ENCODE results near the gene GID4.

GID4 gene

GRCh38 chr17:18018411-18018921, 20.7 kb upstream of the GID4 start:
- DNase-seq, result no peak

DNA sequence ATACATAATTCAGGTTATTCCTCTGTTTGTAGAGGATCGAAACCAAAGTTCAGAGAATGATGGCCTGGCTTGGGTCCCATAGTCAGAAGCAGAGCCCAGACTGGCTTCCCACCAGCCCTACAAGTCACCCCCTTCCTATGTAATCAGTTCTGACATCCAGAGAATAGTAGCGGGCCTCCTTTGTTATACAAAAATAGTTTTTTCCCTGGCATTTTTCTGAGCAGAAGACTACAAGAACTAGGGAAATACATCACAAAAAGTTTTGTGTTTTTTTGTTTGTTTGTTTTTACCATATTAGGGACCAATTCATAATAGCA, 19.4 kb upstream of the GID4 start:
- no peak for DNase-seq

DNA sequence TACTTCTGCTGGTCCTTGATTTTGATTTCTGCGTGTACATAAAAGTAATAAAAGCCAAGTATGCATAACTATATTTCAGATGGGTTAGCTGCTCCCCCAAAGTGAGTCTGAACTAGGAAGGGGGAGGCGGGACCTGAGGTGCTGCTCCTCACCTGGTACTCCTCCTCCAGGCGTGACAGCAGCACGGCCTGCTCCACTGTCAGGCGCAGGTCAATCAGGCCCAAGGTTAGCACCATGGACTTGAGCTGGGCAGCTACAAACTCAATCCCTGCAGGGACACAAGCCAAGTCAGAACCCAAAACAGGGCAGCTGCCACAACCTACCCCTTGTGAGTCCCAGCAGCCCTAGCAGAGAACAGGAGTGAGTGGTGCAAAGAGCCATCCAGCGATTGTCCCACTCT, 18.2 kb upstream of the GID4 start:
- no peak for DNase-seq

DNA sequence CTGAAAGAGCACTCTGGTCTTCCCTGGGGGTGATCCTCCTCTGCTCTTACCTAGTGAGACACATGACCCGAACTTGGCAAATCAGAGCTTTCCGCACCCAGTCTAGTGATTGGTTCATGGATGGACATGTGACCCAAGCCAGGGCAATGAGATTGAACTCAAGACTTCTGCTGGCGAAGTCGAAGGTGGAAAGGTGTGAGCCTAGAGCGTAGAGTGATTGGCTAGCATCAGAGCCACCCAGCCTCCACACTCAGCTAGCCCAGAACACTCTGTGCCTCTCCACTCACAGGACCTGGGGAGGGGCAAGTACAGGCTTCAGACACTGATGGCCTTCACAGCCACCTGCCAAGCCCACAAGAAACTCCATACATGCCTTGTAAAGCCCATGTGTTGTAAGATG, 17.8 kb upstream of the GID4 start:
- DNase-seq, result no peak

DNA sequence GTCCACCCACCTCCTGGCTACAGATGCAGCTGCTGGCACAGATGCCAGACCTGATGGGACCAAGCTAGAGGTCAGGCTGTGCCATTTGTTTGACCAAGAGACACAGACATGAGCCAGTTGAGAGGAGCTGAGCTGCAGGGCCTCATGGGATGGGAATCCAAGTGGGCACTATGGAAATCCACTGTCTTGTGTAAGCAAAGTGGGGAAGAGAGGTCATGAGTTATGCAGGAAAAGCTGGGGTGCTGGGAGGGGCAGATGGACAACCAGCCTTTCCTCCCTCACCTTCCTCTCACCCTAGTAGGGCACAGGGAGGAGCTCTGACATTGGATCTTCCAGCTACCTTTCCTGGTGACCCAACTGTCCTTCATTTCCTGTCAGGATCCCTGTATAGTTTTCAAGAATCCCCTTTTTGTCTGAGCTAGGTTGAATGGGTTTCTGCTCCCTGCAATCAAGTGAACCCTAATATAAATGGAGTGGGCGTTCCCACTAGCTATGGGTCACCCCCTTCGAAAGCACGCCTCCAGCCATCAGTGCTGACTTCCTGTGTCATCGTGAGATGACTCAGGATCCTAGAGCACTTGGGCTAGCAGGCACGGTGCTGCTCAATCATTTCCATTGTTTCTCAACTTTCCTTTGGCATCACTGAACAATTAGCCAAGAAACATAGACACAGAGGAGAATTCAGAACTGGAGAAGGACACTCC, 13.8 kb upstream of the GID4 start:
- DNase-seq, result peak; percentile 91

- peak; percentile 90 for DNase-seq
Observed at GRCh38 chr17:18025945-18026776, 13.0 kb upstream of the GID4 start.

- no peak for DNase-seq
Observed at GRCh38 chr17:18027280-18027679, 11.9 kb upstream of the GID4 start.

GRCh38 chr17:18028114-18028951, 10.9 kb upstream of the GID4 start:
- DNase-seq, result no peak

- no peak for DNase-seq
Observed at GRCh38 chr17:18028952-18029540, 10.2 kb upstream of the GID4 start.

DNA sequence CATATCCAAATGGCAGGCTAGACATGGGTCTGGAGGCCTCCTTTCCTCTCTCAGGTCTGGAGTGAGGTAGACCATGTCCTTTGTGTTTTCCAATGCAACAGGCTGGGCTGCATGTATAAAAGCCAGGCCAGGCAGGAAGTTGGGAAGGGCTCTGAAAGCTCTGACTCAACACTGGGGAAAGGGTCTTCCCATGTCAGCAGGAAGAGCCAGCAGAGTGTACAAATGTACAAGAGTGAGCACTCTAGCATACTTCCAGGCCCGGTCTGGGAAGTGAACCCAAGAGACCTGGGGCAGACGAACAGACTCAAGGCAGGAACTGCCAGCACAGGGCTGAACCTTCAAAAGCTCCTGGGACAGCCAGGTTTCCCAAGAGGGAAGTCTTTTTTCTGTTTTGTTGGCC, 7.3 kb upstream of the GID4 start:
- peak; percentile 27 for DNase-seq

- DNase-seq, result peak; percentile 93
Observed at GRCh38 chr17:18033442-18034099, 5.6 kb upstream of the GID4 start.

- no peak for DNase-seq
Observed at GRCh38 chr17:18035704-18036103, 3.5 kb upstream of the GID4 start.

DNA sequence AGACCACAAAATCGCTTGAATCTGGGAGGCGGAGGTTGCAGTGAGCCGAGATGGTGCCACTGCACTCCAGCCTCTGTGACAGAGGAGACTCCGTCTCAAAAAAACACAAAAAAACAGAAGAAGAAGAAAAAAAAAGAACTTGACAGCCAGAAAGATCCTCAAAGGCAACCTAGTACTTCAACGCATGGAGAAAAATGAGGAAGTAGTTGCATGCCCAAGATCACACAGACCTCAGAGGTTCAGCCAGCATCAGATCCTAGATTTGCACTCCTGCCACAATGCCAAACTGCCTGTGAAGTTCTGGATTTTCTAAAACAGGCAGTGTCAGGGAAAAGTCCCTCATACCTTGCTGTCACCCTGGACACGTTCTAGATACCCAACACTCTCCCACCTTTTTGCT, 1.7 kb upstream of the GID4 start:
- peak; percentile 57 for DNase-seq

GRCh38 chr17:18038149-18038850, 908 bp upstream of the GID4 start:
- DNase-seq, result peak; percentile 59

DNA sequence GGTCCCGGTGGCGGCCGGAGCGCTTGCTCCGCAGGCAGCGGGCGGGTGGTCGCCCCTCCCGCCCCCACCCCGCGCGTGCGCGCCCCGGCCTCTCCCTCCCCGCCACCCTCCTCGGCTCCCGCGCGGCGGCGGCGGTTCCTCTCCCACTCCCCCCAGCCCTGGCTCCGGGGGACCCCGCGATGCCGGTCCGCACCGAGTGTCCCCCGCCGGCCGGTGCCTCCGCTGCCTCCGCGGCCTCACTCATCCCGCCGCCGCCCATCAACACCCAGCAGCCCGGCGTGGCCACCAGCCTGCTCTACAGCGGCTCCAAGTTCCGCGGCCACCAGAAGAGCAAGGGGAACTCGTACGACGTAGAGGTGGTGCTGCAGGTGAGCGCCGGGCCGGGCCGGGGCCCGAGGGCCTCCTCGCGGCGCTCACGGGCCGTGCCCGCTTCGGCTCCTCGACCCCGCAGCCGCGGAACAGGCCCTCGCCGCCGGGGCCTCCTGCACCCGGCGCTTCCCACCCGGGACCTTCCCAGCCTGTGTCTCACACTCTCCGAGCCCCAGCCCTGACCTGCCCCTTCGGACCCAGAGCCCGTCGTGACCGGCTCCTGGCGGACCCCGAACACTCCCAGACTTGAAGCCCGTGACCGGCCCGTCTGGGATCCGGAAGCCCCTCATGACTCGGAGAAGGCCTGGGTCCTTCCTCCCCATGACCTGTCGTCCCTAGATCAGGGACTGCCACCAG, 490 bp downstream of the GID4 start:
- peak; percentile 29 for DNase-seq

GRCh38 chr17:18040261-18040858, 1.2 kb downstream of the GID4 start:
- DNase-seq, result no peak

GRCh38 chr17:18041776-18042175, 2.6 kb downstream of the GID4 start:
- DNase-seq, result peak; percentile 70

- DNase-seq, result no peak
Observed at GRCh38 chr17:18042983-18043382, 3.8 kb downstream of the GID4 start.

DNA sequence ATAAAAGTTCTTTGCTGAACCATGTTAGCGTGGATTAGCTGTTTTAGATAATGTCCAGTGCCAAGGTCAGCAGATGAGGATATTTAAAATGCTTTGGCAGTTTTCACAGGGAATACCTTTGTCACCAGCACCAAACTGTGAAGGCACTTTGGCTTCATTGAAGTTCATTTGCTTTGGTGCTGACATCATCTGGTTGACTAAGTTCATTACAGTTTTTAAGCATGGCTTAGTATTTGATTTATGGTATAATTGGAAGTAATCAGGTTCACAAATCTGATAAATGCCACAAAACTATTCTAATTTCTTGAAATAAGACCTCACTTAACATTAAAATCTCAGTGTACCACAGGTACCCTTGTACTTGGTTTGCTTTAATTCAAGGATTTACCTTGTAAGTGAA, 4.3 kb downstream of the GID4 start:
- peak; percentile 6 for DNase-seq

DNA sequence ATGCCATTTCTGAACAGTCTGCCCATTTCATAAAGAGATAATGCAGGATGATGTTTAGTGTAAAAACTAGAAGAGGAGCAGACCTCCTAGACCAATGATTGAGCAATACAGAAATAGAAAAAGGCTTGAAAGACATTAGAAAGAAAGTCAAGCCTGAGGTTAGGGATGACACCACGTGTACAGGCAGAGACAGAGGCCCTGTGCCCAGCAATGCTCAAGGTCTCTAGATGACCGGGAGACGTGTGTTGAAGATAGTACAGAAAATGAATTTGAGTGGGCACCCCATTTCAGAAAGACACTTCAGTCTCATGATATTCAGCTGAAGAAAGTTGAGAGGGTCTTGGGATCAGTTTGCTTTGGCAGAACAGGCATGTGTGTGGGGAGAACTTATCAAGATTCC, 5.4 kb downstream of the GID4 start:
- DNase-seq, result no peak
